ENCODE measurements around the gene MT1F.
"Not testable (repeated sequence)": the region's sequence is repeated elsewhere in the genome, so short reads cannot be mapped to it uniquely, and the experiment has no call there.

MT1F gene

GRCh38 chr16:56672761-56673536 is 15.2 kb downstream of the MT1F start:
- no peak for DNase-seq (ENCODE audit: low read depth, low spot score)

DNA sequence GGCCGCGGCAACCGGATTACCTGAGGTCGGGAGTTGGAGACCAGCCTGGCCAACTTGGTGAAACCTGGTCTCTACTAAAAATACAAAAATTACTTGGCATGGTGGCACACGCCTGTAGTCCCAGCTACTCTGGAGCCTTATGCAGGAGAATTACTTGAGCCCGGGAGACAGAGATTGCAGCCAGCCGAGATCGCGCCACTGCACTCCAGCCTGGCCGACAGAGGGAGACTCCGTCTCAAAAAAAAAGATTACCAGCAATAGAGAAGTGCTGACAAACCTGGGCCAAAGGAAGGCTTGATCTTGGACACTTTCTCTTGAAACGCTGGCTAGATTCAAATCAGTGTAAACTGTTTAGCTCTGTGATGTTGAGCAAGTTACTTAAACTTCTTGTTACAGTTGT is 16.2 kb downstream of the MT1F start:
- DNase-seq (ENCODE audit: low read depth, low spot score): no peak

GRCh38 chr16:56674570-56674969 is 16.8 kb downstream of the MT1F start:
- DNase-seq (ENCODE audit: low read depth, low spot score): not testable (repeated sequence)

DNA sequence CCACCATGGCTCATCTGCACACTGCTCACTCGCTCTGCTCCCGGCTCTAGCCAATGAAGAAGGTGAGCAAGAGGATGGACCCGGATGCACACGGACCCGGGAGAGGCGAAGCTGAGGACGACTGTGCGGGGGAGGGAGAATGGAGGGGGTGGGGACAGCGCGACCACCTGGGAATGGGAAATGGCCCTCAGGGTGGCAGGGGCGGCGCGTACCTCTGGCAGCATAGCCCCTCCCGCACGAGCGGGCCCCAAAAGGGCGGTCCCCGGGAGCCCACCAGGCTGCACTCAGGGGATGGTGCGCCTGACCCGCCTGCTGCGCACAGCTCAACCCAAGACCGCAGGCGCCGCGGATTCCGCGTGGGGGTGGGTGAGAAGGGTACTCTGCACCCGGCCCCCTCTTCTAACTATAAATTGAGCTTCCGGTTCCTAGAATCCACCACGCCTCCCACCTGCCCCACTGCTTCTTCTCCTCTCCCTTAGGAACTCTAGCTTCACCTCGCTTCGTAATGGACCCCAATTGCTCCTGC is 18.0 kb downstream of the MT1F start:
- DNase-seq (ENCODE audit: low read depth, low spot score): no peak

DNA sequence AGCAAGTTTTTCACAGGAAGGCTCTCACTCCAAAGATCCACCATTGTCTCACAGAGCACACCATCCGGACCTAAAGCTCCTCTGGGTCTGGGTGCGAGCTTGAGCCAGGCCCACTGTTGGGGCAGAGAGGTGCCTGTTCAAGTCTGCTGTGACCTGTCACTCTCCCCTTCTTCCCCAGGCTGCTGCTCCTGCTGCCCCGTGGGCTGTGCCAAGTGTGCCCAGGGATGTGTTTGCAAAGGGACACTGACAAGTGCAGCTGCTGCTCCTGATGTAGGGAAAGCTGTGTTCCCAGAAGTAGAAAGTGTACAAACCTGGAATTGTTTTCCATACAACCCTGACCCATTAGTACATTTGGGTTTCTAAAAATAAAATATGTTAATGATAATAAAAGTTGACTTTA is 19.7 kb downstream of the MT1F start:
- DNase-seq (ENCODE audit: low read depth, low spot score): no peak

DNA sequence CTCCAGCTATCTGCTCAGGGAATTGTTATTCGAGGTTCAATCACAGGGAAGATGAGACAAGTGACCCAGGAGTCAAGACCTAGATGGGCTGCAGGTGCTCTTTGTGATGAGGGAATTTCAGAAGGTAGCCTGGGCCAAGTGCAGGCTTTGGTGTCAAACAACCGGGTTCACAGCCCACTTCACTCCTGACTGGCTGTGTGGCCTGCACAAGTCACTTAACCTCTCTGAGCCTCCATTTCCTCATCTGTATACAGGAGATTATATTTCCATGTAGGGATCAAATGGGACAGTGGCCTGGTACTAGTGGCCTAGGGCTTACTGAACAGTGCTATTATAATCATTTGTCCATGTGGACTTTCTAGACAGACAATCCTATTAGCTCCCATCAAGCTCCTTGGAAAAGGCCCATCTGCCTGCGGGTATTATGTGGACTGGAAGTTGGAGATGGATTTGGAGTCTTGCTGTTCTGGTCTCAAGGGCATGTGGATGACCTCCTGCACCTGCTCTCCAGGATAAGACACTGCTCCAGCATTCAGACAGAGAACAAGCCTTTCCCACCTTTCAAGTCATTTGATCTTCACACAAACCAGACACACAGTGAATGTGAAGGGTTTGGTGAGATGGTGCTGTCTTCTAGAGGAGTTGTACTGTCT is 21.4 kb downstream of the MT1F start:
- no peak for DNase-seq (ENCODE audit: low read depth, low spot score)

DNA sequence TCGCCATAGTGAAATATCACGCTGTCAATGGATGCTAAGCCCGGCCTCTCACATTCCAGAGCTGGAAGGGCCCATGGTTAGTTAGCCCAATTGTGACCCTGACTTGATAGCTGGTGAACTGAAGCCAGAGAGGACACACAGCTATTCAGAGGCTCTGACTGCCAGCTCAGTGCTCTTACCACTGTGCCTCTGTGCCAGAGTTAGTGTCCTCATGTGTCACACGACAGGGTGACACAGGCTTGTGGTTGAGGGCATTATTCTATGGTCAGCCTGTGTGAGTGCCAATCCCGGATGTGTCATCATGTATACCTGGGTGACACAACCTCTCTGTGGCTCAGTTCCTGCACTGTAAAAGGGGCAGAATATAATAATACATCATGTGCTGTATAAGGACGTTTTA is 22.1 kb downstream of the MT1F start:
- no peak for DNase-seq (ENCODE audit: low read depth, low spot score)

GRCh38 chr16:56681939-56682702 is 24.4 kb downstream of the MT1F start, which contains the start of gene MT1X:
Gene MT1X (plus strand): TSS chr16:56682470. CDS start chr16:56682541, 71 bp downstream.
- no peak for DNase-seq (ENCODE audit: low read depth, low spot score)

- no peak for DNase-seq (ENCODE audit: low read depth, low spot score)
Measured at GRCh38 chr16:56682703-56683397, 25.1 kb downstream of the MT1F start.

DNA sequence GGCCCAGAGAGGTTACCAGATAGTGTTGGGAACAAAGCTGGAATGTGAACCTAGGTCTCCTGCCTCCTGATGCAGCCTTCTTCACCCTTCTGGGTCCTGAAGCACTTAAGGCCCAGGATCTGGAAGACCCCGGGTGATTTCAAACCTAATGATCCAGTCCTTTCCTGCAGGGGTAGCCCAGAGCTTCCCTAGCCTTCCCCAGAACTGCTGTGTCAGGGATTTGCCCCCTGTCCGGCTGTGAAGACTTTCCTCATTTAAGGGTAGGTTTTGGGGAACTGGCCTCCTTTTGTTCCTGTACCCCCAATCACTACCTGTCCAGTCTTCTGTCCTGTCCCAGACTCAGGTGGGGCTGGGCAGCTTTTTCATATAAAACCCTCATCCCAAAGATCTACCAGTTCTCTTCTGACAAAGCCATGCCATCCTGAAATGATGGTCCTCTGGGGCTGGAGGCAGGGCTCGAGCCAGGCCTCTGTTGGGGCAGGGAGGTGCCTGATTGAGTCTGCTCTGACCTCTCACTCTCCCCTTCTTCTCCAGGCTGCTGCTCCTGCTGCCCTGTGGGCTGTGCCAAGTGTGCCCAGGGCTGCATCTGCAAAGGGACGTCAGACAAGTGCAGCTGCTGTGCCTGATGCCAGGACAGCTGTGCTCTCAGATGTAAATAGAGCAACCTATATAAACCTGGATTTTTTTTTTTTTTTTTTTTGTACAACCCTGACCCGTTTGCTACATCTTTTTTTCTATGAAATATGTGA is 25.8 kb downstream of the MT1F start:
- no peak for DNase-seq (ENCODE audit: low read depth, low spot score)

DNA sequence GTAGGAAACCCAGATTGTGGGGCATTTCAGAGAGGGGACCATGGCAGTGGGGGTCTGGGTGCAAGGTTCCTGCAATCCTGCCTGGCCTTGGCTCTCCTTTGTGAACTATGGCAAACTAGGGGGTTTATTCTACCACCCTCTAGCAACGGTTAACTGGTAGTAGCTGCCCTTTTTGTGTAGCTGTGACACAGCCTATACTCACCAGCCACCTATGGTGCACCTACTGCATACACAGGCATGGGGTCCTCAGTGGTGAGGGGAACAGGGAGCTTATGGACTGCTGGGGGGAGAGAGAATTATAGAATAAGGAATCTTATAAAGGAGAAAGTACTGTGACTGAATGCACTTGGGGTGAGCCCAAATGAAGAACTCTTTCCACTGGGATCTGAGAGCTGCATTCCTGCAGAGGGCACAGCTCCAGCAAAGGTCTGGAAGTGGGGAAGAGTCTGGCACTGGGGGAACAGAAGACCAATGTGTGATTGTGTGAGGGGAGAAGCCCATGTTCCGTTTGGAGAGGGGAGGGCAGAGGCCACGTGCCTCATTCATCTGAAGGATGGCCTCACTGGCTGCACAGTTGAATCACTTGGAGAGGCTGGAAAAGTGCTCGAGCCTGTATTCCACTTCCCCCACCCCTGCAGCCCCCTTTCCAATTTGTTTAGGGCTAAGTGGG is 26.6 kb downstream of the MT1F start:
- no peak for DNase-seq (ENCODE audit: low read depth, low spot score)

DNA sequence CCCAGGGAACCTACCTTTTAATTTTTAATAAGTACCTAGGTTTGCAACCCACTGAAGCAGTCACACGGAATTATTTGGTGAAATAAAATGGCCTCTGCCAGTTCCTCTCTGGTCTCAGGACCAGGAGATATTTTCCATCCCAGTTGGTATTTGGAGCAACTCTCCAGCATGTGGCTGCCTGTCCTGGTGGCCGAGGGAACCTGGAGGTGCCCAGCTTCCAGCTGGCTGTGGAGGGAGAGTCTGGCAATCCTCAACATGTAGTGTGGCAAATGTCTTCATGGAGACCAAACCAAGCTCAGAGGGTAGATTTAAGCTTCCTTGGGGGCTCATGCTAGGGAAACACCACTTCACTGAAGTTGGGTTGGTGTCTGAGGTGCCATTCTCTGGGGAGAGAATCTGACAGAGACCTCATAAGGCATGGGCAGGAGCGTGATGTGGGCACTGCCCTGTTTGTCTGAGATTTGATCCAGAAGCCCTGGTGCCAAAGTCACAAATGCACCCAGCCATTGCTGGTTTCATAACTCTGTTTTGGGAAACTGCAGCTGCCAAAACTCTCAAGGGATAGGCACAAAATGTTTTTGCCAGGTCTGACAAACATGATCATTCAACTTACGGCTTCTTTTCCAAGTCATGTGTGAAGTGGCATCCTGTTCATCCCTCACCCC is 27.3 kb downstream of the MT1F start:
- no peak for DNase-seq (ENCODE audit: low read depth, low spot score)

GRCh38 chr16:56686758-56687157 is 29.0 kb downstream of the MT1F start:
- DNase-seq (ENCODE audit: low read depth, low spot score): no peak

- DNase-seq (ENCODE audit: low read depth, low spot score): no peak
Measured at GRCh38 chr16:56688762-56689161, 31.0 kb downstream of the MT1F start.

GRCh38 chr16:56689171-56689570 is 31.4 kb downstream of the MT1F start:
- DNase-seq (ENCODE audit: low read depth, low spot score): no peak

DNA sequence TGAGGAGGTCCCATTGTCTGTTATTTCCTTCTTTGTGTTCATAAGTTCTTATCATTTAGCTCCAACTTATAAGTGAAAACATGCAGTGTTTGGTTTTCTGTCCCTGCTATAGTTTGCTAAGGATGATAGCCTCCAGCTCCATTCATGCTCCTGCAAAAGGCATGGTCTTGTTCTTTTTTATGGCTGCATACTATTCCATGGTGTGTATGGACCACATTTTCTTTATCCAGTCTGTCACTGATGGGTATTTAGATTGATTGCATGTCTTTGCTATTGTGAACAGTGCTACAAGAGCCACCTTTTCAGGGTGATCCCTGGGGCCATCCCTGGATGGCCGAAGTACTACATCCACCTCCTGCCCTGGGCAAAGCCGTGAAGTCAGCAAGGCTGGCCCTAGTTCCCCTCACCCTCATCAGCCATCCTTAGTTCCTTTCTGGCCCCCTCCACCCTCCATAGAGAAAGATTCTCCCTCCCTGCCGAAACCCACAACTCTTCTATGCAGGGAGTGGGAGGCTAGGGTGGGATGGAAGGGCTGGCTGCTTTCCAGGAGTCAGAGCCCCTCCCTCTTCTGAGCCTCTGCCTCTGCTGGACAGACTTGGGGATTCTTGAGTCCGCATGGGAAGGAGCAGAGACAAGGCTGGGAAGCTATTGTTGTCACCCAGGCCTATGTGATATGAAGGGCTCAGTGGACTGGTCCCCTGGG is 32.8 kb downstream of the MT1F start:
- DNase-seq (ENCODE audit: low read depth, low spot score): no peak

DNA sequence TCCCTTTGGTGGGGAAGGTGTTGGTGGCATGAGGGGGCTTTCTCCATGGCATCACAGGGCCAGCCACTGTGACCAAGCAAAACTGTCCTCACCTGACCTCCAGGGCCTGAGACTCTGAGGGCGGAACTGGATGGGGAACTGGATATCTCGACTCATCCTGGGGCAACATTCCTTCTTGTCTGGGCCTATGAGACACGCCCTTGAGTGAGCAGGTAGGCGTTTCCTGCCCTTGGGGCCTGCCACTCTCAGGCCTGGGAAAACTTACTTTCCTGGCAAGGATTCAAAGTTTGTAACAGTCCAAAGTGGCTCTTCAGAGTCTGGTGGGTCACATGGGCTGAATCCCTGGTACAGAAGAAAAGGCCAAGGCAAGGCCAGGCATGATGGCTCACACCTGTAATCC is 34.1 kb downstream of the MT1F start:
- DNase-seq (ENCODE audit: low read depth, low spot score): no peak

GRCh38 chr16:56695246-56695645 is 37.5 kb downstream of the MT1F start:
- DNase-seq (ENCODE audit: low read depth, low spot score): no peak

- no peak for DNase-seq (ENCODE audit: low read depth, low spot score)
Measured at GRCh38 chr16:56697456-56698155, 39.8 kb downstream of the MT1F start.

Data from smooth muscle cell of the brain vasculature (primary cell).